ENCODE results near the gene OR2A5.

DNA sequence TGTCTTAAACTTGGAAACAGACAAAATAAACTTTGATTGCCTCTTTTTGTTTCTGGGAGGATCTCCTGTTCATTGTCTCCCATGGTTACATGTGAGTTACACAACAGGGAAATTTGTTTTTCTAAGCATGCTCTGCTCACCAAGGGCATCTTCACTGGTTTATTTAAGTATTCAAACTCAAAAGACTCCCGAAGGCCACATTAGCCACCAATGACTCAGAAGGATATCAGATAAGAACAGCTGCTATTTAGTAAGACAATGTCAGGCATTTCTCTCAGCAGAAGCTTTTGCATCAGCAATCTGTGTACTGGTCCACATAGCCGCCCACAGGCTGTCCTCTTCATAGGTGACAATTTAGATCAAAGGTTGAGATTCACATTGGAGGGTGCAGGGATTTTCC lies 29.3 kb upstream of the OR2A5 start:
- TF ChIP-seq, protein P1, sequence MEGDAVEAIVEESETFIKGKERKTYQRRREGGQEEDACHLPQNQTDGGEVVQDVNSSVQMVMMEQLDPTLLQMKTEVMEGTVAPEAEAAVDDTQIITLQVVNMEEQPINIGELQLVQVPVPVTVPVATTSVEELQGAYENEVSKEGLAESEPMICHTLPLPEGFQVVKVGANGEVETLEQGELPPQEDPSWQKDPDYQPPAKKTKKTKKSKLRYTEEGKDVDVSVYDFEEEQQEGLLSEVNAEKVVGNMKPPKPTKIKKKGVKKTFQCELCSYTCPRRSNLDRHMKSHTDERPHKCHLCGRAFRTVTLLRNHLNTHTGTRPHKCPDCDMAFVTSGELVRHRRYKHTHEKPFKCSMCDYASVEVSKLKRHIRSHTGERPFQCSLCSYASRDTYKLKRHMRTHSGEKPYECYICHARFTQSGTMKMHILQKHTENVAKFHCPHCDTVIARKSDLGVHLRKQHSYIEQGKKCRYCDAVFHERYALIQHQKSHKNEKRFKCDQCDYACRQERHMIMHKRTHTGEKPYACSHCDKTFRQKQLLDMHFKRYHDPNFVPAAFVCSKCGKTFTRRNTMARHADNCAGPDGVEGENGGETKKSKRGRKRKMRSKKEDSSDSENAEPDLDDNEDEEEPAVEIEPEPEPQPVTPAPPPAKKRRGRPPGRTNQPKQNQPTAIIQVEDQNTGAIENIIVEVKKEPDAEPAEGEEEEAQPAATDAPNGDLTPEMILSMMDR (IDR thresholded peaks at IDR 0.05; ENCODE audit: low read depth, low read length, poor library complexity, severe bottlenecking) = no peak
- TF ChIP-seq EZH2phosphoT487 (IDR thresholded peaks at IDR 0.05; ENCODE audit: borderline replicate concordance, low read length) = no peak
